Ascending aorta (tissue), 2 donors: Measurements from ENCODE around the gene FMR1. TPM values are rescaled to one million over a fixed set of nuclear protein-coding genes. Genes with fewer than 3 reads are reported as not detected.

Experiments used
- DNase-seq, 2 donors: peaks; one replicate each; pipeline ENCODE4 v3.0.0-alpha.2; 2019; ENCODE audit warnings: low spot score in 2 of 2
- H3K27ac ChIP-seq, 2 donors: fragments of 200-600 bp; sonication (generic); one replicate each; pipeline ENCODE4 v1.5.1; 2016 to 2017; ENCODE audit warnings: mild to moderate bottlenecking in 1 of 2
- H3K27me3 ChIP-seq: fragments of 200-600 bp; sonication (generic); one replicate; pipeline ENCODE4 v1.5.1; 2017
- H3K36me3 ChIP-seq, 2 donors: fragments of 200-600 bp; sonication (generic); one replicate each; pipeline ENCODE4 v1.5.1; 2016
- H3K4me1 ChIP-seq, 2 donors: fragments of 200-600 bp; sonication (generic); one replicate each; pipeline ENCODE4 v1.5.1; 2016 to 2017; ENCODE audit warnings: mild to moderate bottlenecking in 1 of 2
- H3K4me3 ChIP-seq, 2 donors: fragments of 200-600 bp; sonication (generic); one replicate each; pipeline ENCODE4 v1.5.1; 2016 to 2017; ENCODE audit warnings: mild to moderate bottlenecking in 1 of 2
- H3K9me3 ChIP-seq, 2 donors: fragments of 200-600 bp; sonication (generic); one replicate each; pipeline ENCODE4 v1.5.1; 2016
- CTCF ChIP-seq, 3 experiments: fragments of 200-600 bp in 2 of 3; fragments of 450-650 bp in 1 of 3; sonication (generic) in 2 of 3; IDR thresholded peaks; one replicate each; pipeline ENCODE4 v1.5.1; 2016 to 2019; ENCODE audit warnings: antibody characterized with exemption in 3 of 3, mild to moderate bottlenecking in 1 of 3, moderate library complexity in 1 of 3
- intact Hi-C: fragments of 100-400 bp; cut with DNase I; formaldehyde crosslinking; loops from one replicate; pipeline ENCODE4 v1.15.1; 2023
- total RNA-seq: library from RNA; depleted of rRNA; stranded (reverse); fragments of >200 nt; gene quantifications from one replicate; pipeline ENCODE4 v1.1.0, GENCODE V29; 2016

FMR1 gene
- total RNA-seq, 1 donor from 2014 or later = 10.7 TPM

GRCh38 chrX:147917700-147918695, 6.3 kb downstream of the FMR1 start:
- intact Hi-C loops = no loop called here
- no peak for TF ChIP-seq CTCF (IDR thresholded peaks at IDR 0.05)
- H3K36me3 ChIP-seq = no peaks in the 10 kb centered on the region
- H3K4me1 ChIP-seq = no peaks in the 10 kb centered on the region
- no peaks in the 10 kb centered on the region for H3K27me3 ChIP-seq
- no peak overlapping the region for H3K27ac ChIP-seq
- H3K9me3 ChIP-seq = no peaks in the 10 kb centered on the region
- no peak for DNase-seq
- no peak overlapping the region for H3K4me3 ChIP-seq

- Histone ChIP-seq H3K4me1 (no peaks in the 10 kb centered on the region), H3K27ac (no peak overlapping the region), H3K9me3 (no peaks in the 10 kb centered on the region), H3K4me3 (no peak overlapping the region), H3K27me3 (no peaks in the 10 kb centered on the region), H3K36me3 (no peaks in the 10 kb centered on the region)
- no peak for DNase-seq
- no peak for TF ChIP-seq CTCF (IDR thresholded peaks at IDR 0.05)
- intact Hi-C loops = no loop called here
These were observed 8.5 kb downstream of the FMR1 start for GRCh38 chrX:147920161-147920666.

- no peak overlapping the region for H3K27ac ChIP-seq
- H3K9me3 ChIP-seq = no peaks in the 10 kb centered on the region
- H3K36me3 ChIP-seq = no peaks in the 10 kb centered on the region
- no peaks in the 10 kb centered on the region for H3K4me1 ChIP-seq
- intact Hi-C loops = no loop called here
- TF ChIP-seq CTCF (IDR thresholded peaks at IDR 0.05) = no peak
- no peak for DNase-seq
- H3K4me3 ChIP-seq = no peak overlapping the region
- no peaks in the 10 kb centered on the region for H3K27me3 ChIP-seq
These were observed 11.9 kb downstream of the FMR1 start for GRCh38 chrX:147923605-147924004.

- Histone ChIP-seq H3K4me3 (no peak overlapping the region), H3K27ac (no peak overlapping the region), H3K27me3 (no peaks in the 10 kb centered on the region), H3K4me1 (no peaks in the 10 kb centered on the region), H3K9me3 (no peaks in the 10 kb centered on the region), H3K36me3 (no peaks in the 10 kb centered on the region)
- intact Hi-C loops = no loop called here
- DNase-seq = no peak
- no peak for TF ChIP-seq CTCF (IDR thresholded peaks at IDR 0.05)
These were observed 15.5 kb downstream of the FMR1 start for GRCh38 chrX:147927256-147927655.

- Histone ChIP-seq H3K36me3 (peaks cover 5 to 11% of the 10 kb centered on the region in 2 donors), H3K9me3 (no peaks in the 10 kb centered on the region), H3K4me3 (no peak overlapping the region), H3K27me3 (no peaks in the 10 kb centered on the region), H3K27ac (no peak overlapping the region), H3K4me1 (no peaks in the 10 kb centered on the region)
- DNase-seq = no peak
- TF ChIP-seq CTCF (IDR thresholded peaks at IDR 0.05) = no peak
- intact Hi-C loops = no loop called here
These were observed 22.1 kb downstream of the FMR1 start for GRCh38 chrX:147933815-147934214.
